ENCODE data around the gene KIF26B.

DNA sequence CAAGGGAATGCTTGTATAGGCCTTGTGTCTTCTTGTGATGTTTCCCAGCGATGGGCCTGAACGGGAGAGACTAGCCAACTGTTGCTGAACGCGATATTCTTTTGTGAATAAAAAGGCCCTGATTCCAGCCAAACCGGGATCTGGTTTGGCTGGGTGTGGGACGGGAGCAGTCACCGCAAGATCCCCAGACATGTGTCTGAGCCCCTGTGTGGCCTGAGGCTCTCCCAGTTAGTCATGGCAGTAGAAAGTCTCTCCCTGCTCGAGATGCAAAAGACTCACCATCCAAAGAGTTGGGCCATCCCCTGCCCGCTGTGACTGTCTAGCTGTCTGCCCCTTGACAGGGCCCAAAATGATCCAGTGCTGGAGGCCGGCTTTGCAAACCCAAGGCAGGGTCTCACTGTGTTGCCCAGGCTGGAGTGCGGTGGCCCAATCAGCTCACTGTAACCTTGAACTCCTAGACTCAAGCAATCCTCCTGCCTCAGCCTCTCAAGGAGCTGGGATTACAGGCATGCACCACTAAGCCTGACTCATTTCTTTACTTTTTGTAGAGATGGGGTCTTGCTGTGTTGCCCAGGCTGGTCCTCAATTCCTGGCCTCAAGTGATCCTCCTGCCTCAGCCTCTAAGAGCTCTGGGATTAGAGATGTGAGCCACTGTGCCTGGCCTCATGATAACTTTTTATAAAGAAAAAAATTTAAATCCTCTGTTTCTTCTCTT, 56.4 kb downstream of the KIF26B start:
- TF ChIP-seq, protein P1, sequence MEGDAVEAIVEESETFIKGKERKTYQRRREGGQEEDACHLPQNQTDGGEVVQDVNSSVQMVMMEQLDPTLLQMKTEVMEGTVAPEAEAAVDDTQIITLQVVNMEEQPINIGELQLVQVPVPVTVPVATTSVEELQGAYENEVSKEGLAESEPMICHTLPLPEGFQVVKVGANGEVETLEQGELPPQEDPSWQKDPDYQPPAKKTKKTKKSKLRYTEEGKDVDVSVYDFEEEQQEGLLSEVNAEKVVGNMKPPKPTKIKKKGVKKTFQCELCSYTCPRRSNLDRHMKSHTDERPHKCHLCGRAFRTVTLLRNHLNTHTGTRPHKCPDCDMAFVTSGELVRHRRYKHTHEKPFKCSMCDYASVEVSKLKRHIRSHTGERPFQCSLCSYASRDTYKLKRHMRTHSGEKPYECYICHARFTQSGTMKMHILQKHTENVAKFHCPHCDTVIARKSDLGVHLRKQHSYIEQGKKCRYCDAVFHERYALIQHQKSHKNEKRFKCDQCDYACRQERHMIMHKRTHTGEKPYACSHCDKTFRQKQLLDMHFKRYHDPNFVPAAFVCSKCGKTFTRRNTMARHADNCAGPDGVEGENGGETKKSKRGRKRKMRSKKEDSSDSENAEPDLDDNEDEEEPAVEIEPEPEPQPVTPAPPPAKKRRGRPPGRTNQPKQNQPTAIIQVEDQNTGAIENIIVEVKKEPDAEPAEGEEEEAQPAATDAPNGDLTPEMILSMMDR (IDR thresholded peaks at IDR 0.05): no peak
- no peak for TF ChIP-seq POLR2A (IDR thresholded peaks at IDR 0.05)

All from tibial nerve (tissue), 3 donors.